Limb (tissue), 2 donors: ENCODE results near the gene TENM4.
A peak's percentile ranks its signal among the peaks of the same experiment; 100 is the strongest.

Experiments used
- DNase-seq, 2 donors: peaks; one replicate each; pipeline ENCODE4 v3.0.0-alpha.2; 2016; ENCODE audit errors: extremely low spot score in 2 of 2

The TENM4 gene

GRCh38 chr11:78825591-78826020 lies 615.2 kb downstream of the TENM4 start:
- no peak for DNase-seq

GRCh38 chr11:78823588-78823987 lies 617.2 kb downstream of the TENM4 start:
- DNase-seq: no peak

GRCh38 chr11:78822931-78823423 lies 617.9 kb downstream of the TENM4 start:
- no peak for DNase-seq

GRCh38 chr11:78821371-78822306 lies 619.2 kb downstream of the TENM4 start:
- DNase-seq: no peak

GRCh38 chr11:78820741-78821140 lies 620.1 kb downstream of the TENM4 start:
- DNase-seq: no peak

GRCh38 chr11:78818201-78818600 lies 622.6 kb downstream of the TENM4 start:
- no peak for DNase-seq

- no peak for DNase-seq
Observed at GRCh38 chr11:78815831-78816230, 625.0 kb downstream of the TENM4 start.

GRCh38 chr11:78812513-78813293 lies 628.1 kb downstream of the TENM4 start:
- DNase-seq: no peak

- DNase-seq: no peak
Observed at GRCh38 chr11:78810559-78811009, 630.2 kb downstream of the TENM4 start.

- DNase-seq: no peak
Observed at GRCh38 chr11:78809931-78810541, 630.8 kb downstream of the TENM4 start.

- DNase-seq: no peak
Observed at GRCh38 chr11:78808923-78809322, 631.9 kb downstream of the TENM4 start.

GRCh38 chr11:78807351-78807750 lies 633.5 kb downstream of the TENM4 start:
- DNase-seq: no peak

GRCh38 chr11:78806214-78807004 lies 634.4 kb downstream of the TENM4 start:
- no peak for DNase-seq

- no peak for DNase-seq
Observed at GRCh38 chr11:78804991-78805390, 635.8 kb downstream of the TENM4 start.

GRCh38 chr11:78803995-78804394 lies 636.8 kb downstream of the TENM4 start:
- no peak for DNase-seq

- no peak for DNase-seq
Observed at GRCh38 chr11:78802058-78802761, 638.6 kb downstream of the TENM4 start.

- DNase-seq: peak; percentile 55 to 74
Observed at GRCh38 chr11:78801161-78801884, 639.5 kb downstream of the TENM4 start.

GRCh38 chr11:78800756-78801155 lies 640.1 kb downstream of the TENM4 start:
- DNase-seq: no peak

GRCh38 chr11:78800096-78800690 lies 640.6 kb downstream of the TENM4 start:
- DNase-seq: no peak
